GM12891 (cell line): ENCODE data around the gene VPS26C.

Source experiments
- POLR2A ChIP-seq: IDR thresholded peaks from 2 replicates; pipeline ENCODE4 v1.6.1; 2011; ENCODE audit warnings: low read depth, low read length, control low read depth
- POU2F2 ChIP-seq: IDR thresholded peaks from 2 replicates; pipeline ENCODE4 v1.6.1; 2011; ENCODE audit warnings: low read depth, mild to moderate bottlenecking, control low read depth, low read length, moderate library complexity

DNA sequence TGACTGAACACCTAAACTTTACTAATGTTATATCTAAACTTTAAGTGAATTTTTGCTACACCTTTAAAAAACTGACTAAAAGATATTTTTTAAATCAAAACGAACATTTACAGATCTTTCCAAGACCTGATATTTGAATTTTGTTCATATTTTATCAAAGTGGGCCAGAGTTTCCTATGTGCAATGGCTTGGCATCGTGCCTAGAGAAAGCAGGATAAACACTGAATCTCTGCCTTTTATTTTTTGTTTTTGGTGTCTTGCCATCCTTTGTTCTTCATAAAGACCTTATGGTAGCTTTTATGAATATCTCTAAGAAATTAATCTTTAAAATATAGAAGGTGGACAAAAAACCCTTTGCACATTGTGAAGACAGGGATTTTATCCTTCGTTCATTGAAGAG is 25.8 kb upstream of the VPS26C start:
- TF ChIP-seq POLR2A (no peak), POU2F2 (no peak)
